WTC11 (cell line): ENCODE data around the gene FNDC3B.

Experiments
- ATF6 ChIP-seq: sonication (generic); formaldehyde crosslinking; IDR thresholded peaks from 2 replicates; pipeline ENCODE4 v1.8.1; 2023; ENCODE audit warnings: mild to moderate bottlenecking, missing genetic modification reagents
- CBFB ChIP-seq: sonication (generic); formaldehyde crosslinking; IDR thresholded peaks from 2 replicates; pipeline ENCODE4 v1.8.1; 2022; ENCODE audit warnings: mild to moderate bottlenecking, low read depth, missing genetic modification reagents
- CTCF ChIP-seq: fragments of 200-600 bp; IDR thresholded peaks from 2 replicates; pipeline ENCODE4 v1.8.0; 2022; ENCODE audit warnings: antibody characterized with exemption
- ERG ChIP-seq: fragments of 250-450 bp; sonication (Bioruptor Pico); IDR thresholded peaks from 2 replicates; pipeline ENCODE4 v1.8.0; 2021; ENCODE audit warnings: mild to moderate bottlenecking
- ETV6 ChIP-seq: sonication (generic); formaldehyde crosslinking; IDR thresholded peaks from 2 replicates; pipeline ENCODE4 v1.8.1; 2022; ENCODE audit warnings: mild to moderate bottlenecking, missing genetic modification reagents
- HMGXB4 ChIP-seq: sonication (generic); formaldehyde crosslinking; IDR thresholded peaks from 2 replicates; pipeline ENCODE4 v1.8.1; 2023; ENCODE audit warnings: mild to moderate bottlenecking, moderate library complexity, missing genetic modification reagents
- IRF1 ChIP-seq: sonication (generic); formaldehyde crosslinking; IDR thresholded peaks from 2 replicates; pipeline ENCODE4 v1.8.0; 2023; ENCODE audit warnings: missing genetic modification reagents
- MAX ChIP-seq: sonication (generic); formaldehyde crosslinking; IDR thresholded peaks from 2 replicates; pipeline ENCODE4 v1.8.0; 2022; ENCODE audit warnings: mild to moderate bottlenecking, missing genetic modification reagents
- SP1 ChIP-seq: sonication (generic); formaldehyde crosslinking; conservative IDR thresholded peaks from 2 replicates; pipeline ENCODE4 v1.8.1; 2022; ENCODE audit warnings: missing genetic modification reagents
- USF1 ChIP-seq: sonication (generic); formaldehyde crosslinking; IDR thresholded peaks from 2 replicates; pipeline ENCODE4 v1.8.0; 2022; ENCODE audit warnings: mild to moderate bottlenecking, missing genetic modification reagents
- USF2 ChIP-seq: sonication (generic); formaldehyde crosslinking; IDR thresholded peaks from 2 replicates; pipeline ENCODE4 v1.8.1; 2023; ENCODE audit warnings: mild to moderate bottlenecking, missing genetic modification reagents, moderate library complexity

- TF ChIP-seq CTCF, result no peak
- TF ChIP-seq CBFB, result no peak
- TF ChIP-seq ATF6 (CRISPR knock-in tag), result no peak
- no peak for TF ChIP-seq SP1 (CRISPR knock-in tag)
- no peak for TF ChIP-seq USF2
- TF ChIP-seq USF1, result no peak
- no peak for TF ChIP-seq HMGXB4 (CRISPR knock-in tag)
- TF ChIP-seq IRF1, result no peak
- TF ChIP-seq MAX (CRISPR knock-in tag), result no peak
- TF ChIP-seq ETV6 (CRISPR knock-in tag), result no peak
- TF ChIP-seq ERG, result no peak
Observed at GRCh38 chr3:172372895-172373294, 333.5 kb downstream of the FNDC3B start.
